ENCODE results near the gene KBTBD12. TPM values are rescaled to one million over a fixed set of nuclear protein-coding genes. Genes with fewer than 3 reads are reported as not detected.
"Not testable (repeated sequence)": the region's sequence is repeated elsewhere in the genome, so short reads cannot be mapped to it uniquely, and the experiment has no call there.

The KBTBD12 gene
- total and polyA plus RNA-seq, 8 donors, result 0.60 to 2.5 (median 1.3) TPM

DNA sequence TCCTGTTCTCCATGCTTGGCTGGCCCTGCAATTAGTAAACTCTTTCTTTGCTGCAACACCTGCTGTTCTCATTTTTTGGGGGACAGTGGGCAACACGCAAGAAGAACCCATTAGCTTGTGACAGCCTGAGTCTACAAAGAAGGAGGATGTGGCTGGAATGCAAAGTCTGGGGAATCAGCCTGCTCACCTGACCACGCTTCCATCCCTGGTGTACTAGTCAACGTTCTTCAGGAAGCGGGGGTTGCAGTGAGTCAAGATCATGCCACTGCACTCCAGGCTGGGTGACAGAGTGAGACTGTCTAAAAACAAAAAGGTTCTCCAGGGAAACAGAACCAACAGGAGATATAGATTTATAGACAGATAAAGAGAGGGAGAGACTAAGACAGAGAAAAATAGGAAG is 27.7 kb upstream of the KBTBD12 start:
- H3K4me1 ChIP-seq, result no peaks in the 10 kb centered on the region
- TF ChIP-seq, protein P1, sequence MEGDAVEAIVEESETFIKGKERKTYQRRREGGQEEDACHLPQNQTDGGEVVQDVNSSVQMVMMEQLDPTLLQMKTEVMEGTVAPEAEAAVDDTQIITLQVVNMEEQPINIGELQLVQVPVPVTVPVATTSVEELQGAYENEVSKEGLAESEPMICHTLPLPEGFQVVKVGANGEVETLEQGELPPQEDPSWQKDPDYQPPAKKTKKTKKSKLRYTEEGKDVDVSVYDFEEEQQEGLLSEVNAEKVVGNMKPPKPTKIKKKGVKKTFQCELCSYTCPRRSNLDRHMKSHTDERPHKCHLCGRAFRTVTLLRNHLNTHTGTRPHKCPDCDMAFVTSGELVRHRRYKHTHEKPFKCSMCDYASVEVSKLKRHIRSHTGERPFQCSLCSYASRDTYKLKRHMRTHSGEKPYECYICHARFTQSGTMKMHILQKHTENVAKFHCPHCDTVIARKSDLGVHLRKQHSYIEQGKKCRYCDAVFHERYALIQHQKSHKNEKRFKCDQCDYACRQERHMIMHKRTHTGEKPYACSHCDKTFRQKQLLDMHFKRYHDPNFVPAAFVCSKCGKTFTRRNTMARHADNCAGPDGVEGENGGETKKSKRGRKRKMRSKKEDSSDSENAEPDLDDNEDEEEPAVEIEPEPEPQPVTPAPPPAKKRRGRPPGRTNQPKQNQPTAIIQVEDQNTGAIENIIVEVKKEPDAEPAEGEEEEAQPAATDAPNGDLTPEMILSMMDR (IDR thresholded peaks at IDR 0.05), result no peak
- ATAC-seq (no peak), DNase-seq (no peak)
- H3K9me3 ChIP-seq, result peaks cover 0 to 16% of the 10 kb centered on the region in 2 donors
- H3K27me3 ChIP-seq, result no peaks in the 10 kb centered on the region
- no peak overlapping the region for H3K4me3 ChIP-seq
- intact Hi-C loops (cut with DNase I), result no loop called here
- H3K36me3 ChIP-seq, result no peaks in the 10 kb centered on the region
- no peak overlapping the region for H3K27ac ChIP-seq

DNA sequence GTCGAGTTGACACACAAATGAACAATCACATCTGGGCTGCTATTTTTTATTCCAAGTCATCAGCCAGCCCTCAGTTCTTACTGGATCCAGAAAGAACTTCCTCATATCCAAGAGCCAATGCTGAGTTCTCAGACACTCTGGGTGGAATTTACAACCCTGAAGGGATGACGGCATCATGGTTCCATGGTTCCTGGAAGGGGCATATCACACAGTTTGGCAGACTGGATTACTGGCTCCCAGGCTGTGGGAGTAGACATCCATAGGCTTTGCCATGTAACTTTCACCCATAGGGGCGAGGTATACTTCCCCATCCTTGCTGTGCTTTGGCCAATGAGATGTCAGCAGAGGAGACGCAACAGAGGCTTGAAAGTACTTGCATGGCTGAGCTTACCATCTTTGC is 26.9 kb upstream of the KBTBD12 start:
- TF ChIP-seq, protein P1 (IDR thresholded peaks at IDR 0.05), result no peak
- no peak for DNase-seq
- H3K36me3 ChIP-seq, result no peaks in the 10 kb centered on the region
- intact Hi-C loops (cut with DNase I), result no loop called here
- no peaks in the 10 kb centered on the region for H3K27me3 ChIP-seq
- H3K9me3 ChIP-seq, result peaks cover 0 to 16% of the 10 kb centered on the region in 2 donors
- H3K4me1 ChIP-seq, result no peaks in the 10 kb centered on the region
- H3K4me3 ChIP-seq, result no peak overlapping the region
- no peak overlapping the region for H3K27ac ChIP-seq
- ATAC-seq, result no peak

GRCh38 chr3:127888564-127889107 is 26.4 kb upstream of the KBTBD12 start:
- H3K4me3 ChIP-seq, result no peak overlapping the region
- DNase-seq, result no peak
- H3K27me3 ChIP-seq, result no peaks in the 10 kb centered on the region
- no peaks in the 10 kb centered on the region for H3K4me1 ChIP-seq
- H3K9me3 ChIP-seq, result peaks cover 0 to 16% of the 10 kb centered on the region in 2 donors
- ATAC-seq, result no peak
- intact Hi-C loops (cut with DNase I), result no loop called here
- H3K36me3 ChIP-seq, result no peaks in the 10 kb centered on the region
- TF ChIP-seq, protein P1 (IDR thresholded peaks at IDR 0.05), result no peak
- H3K27ac ChIP-seq, result no peak overlapping the region

GRCh38 chr3:127889461-127889863 is 25.6 kb upstream of the KBTBD12 start:
- ATAC-seq, result peak; percentile 35
- H3K27me3 ChIP-seq, result no peaks in the 10 kb centered on the region
- no peaks in the 10 kb centered on the region for H3K36me3 ChIP-seq
- no peak overlapping the region for H3K27ac ChIP-seq
- H3K9me3 ChIP-seq, result peaks cover 0 to 16% of the 10 kb centered on the region in 2 donors
- no peak overlapping the region for H3K4me3 ChIP-seq
- DNase-seq, result no peak
- intact Hi-C loops (cut with DNase I), result no loop called here
- TF ChIP-seq, protein P1 (IDR thresholded peaks at IDR 0.05), result no peak
- no peaks in the 10 kb centered on the region for H3K4me1 ChIP-seq

- DNase-seq (no peak), ATAC-seq (no peak)
- intact Hi-C loops (cut with DNase I), result no loop called here
- Histone ChIP-seq H3K4me3 (no peak overlapping the region), H3K27ac (no peak overlapping the region), H3K36me3 (no peaks in the 10 kb centered on the region), H3K4me1 (no peaks in the 10 kb centered on the region), H3K27me3 (no peaks in the 10 kb centered on the region), H3K9me3 (peaks cover 0 to 16% of the 10 kb centered on the region in 2 donors)
- TF ChIP-seq, protein P1 (IDR thresholded peaks at IDR 0.05), result no peak
These were observed 24.9 kb upstream of the KBTBD12 start for GRCh38 chr3:127889976-127890650.

- DNase-seq; intact Hi-C loops (cut with DNase I); H3K27me3 ChIP-seq; H3K4me1 ChIP-seq; H3K4me3 ChIP-seq; H3K27ac ChIP-seq; ATAC-seq; H3K36me3 ChIP-seq: not testable (repeated sequence)
- peaks cover 0 to 16% of the 10 kb centered on the region in 2 donors for H3K9me3 ChIP-seq
These were observed 24.3 kb upstream of the KBTBD12 start for GRCh38 chr3:127890651-127891290.
